ENCODE measurements around the gene LRPPRC. TPM values are rescaled to one million over a fixed set of nuclear protein-coding genes. Genes with fewer than 3 reads are reported as not detected.

The LRPPRC gene
- total RNA-seq, 2 donors from 2014 or later = 39.2 to 75.6 TPM

DNA sequence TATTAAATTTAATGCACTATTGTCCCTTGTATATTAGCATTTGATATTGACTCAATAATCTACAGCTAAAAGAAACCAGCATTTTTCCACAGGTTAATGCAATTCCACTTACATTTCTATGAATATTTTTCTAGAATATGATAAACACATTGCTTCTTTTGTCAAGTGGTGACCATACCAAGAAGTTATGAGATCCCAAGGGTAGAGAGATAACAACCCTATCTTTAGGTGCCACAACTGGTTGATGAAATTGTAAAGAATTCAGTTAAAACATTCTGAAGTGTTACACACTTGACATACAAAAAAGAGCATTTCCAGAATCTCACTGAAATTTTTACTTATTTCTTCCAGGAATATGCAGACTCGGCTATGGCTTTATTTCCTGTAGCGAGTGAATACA lies 101.0 kb downstream of the LRPPRC start:
- peaks cover 65% of the 10 kb centered on the region for H3K36me3 ChIP-seq
- no peaks in the 10 kb centered on the region for H3K27me3 ChIP-seq
- no peak overlapping the region for H3K4me3 ChIP-seq
- H3K27ac ChIP-seq = no peak overlapping the region
- H3K9me3 ChIP-seq = no peaks in the 10 kb centered on the region
- TF ChIP-seq CTCF (IDR thresholded peaks at IDR 0.05) = no peak
- no peak for DNase-seq (ENCODE audit: low spot score)
- H3K4me1 ChIP-seq = no peaks in the 10 kb centered on the region

GRCh38 chr2:43890855-43891254 lies 104.9 kb downstream of the LRPPRC start:
- Histone ChIP-seq H3K9me3 (no peaks in the 10 kb centered on the region), H3K4me1 (no peaks in the 10 kb centered on the region), H3K36me3 (peaks cover 77% of the 10 kb centered on the region), H3K4me3 (no peak overlapping the region), H3K27me3 (no peaks in the 10 kb centered on the region), H3K27ac (no peak overlapping the region)
- TF ChIP-seq CTCF (IDR thresholded peaks at IDR 0.05) = no peak
- no peak for DNase-seq (ENCODE audit: low spot score)

- H3K4me3 ChIP-seq = no peak overlapping the region
- peaks cover 64% of the 10 kb centered on the region for H3K36me3 ChIP-seq
- H3K9me3 ChIP-seq = no peaks in the 10 kb centered on the region
- H3K4me1 ChIP-seq = no peaks in the 10 kb centered on the region
- no peak for TF ChIP-seq CTCF (IDR thresholded peaks at IDR 0.05)
- H3K27me3 ChIP-seq = no peaks in the 10 kb centered on the region
- no peak for DNase-seq (ENCODE audit: low spot score)
- H3K27ac ChIP-seq = no peak overlapping the region
Measured at GRCh38 chr2:43889416-43889815, 106.4 kb downstream of the LRPPRC start.

DNA sequence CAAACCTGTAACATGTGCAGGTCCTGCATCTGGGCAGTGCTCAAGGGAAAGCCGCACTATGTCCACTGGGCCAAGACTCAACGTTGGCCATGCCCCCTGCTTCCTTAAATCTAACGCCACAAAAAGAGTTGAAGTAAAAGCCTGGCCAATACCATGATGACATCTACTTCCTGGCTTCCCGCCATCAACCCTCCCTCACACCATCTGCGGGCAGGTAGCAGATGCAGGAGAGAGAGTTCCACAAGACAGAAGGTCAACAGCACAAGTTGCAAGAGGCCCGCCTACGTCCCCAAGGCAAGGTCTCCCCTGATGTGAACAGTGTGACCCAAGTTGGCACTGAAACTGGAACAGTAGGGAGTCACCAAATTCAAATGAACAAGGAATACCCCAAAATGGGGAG lies 108.6 kb downstream of the LRPPRC start:
- Histone ChIP-seq H3K36me3 (peaks cover 43% of the 10 kb centered on the region), H3K9me3 (no peaks in the 10 kb centered on the region), H3K27ac (no peak overlapping the region), H3K4me1 (no peaks in the 10 kb centered on the region), H3K27me3 (no peaks in the 10 kb centered on the region), H3K4me3 (no peak overlapping the region)
- no peak for TF ChIP-seq CTCF (IDR thresholded peaks at IDR 0.05)
- no peak for DNase-seq (ENCODE audit: low spot score)

DNA sequence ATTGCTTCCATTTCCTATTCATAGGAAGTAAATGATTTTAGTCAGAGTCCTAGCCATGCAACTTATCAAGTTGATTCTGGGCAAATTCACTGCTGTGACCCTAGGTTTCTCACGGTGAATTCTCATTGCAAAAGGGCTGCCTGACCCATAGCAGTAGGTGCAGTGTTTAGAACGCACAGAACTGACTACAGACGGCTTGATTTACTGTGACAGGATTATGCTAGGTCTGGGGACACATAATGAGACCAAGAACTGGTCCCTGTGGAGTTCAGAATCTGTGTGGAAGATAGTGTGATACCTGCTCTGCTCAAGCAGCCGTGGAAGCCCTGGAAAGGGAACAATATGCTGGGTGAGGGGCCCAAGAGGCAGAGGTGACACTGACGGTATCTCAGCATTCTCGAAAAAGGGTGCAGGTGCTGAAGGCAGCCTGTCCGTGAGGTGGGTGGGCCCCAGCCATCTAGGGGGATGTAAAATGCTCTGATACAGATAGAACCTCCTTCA lies 110.6 kb downstream of the LRPPRC start:
- H3K27me3 ChIP-seq = no peaks in the 10 kb centered on the region
- H3K36me3 ChIP-seq = peaks cover 29% of the 10 kb centered on the region
- H3K4me3 ChIP-seq = no peak overlapping the region
- TF ChIP-seq CTCF (IDR thresholded peaks at IDR 0.05) = no peak
- H3K9me3 ChIP-seq = no peaks in the 10 kb centered on the region
- no peak overlapping the region for H3K27ac ChIP-seq
- DNase-seq (ENCODE audit: low spot score) = no peak
- no peaks in the 10 kb centered on the region for H3K4me1 ChIP-seq

GRCh38 chr2:43884689-43885088 lies 111.1 kb downstream of the LRPPRC start:
- Histone ChIP-seq H3K4me3 (no peak overlapping the region), H3K36me3 (peaks cover 26% of the 10 kb centered on the region), H3K27me3 (no peaks in the 10 kb centered on the region), H3K4me1 (no peaks in the 10 kb centered on the region), H3K27ac (no peak overlapping the region), H3K9me3 (no peaks in the 10 kb centered on the region)
- DNase-seq (ENCODE audit: low spot score) = no peak
- no peak for TF ChIP-seq CTCF (IDR thresholded peaks at IDR 0.05)
